ENCODE results near the gene CDRT15.

DNA sequence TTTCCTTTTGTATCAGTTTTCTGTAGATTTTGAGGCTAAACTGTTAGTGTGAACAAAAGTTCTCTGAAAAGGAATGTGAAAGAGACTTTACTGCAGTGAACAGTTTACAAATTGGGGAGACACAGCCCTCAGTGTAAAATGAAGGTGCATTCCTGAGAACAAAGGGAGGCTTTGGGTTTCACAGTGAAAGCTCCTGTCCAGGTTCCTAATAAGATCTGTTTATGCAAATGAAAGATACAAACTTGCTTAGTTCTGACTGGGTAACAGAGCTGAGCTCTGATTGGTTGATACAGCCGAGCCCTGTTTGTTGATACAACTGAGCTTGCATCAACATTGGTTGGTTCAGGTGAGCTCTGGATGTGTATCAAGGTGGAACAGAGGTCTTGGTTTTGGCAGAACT lies 8.3 kb upstream of the CDRT15 start:
- TF ChIP-seq, protein P1, sequence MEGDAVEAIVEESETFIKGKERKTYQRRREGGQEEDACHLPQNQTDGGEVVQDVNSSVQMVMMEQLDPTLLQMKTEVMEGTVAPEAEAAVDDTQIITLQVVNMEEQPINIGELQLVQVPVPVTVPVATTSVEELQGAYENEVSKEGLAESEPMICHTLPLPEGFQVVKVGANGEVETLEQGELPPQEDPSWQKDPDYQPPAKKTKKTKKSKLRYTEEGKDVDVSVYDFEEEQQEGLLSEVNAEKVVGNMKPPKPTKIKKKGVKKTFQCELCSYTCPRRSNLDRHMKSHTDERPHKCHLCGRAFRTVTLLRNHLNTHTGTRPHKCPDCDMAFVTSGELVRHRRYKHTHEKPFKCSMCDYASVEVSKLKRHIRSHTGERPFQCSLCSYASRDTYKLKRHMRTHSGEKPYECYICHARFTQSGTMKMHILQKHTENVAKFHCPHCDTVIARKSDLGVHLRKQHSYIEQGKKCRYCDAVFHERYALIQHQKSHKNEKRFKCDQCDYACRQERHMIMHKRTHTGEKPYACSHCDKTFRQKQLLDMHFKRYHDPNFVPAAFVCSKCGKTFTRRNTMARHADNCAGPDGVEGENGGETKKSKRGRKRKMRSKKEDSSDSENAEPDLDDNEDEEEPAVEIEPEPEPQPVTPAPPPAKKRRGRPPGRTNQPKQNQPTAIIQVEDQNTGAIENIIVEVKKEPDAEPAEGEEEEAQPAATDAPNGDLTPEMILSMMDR (conservative IDR thresholded peaks at IDR 0.05; ENCODE audit: low read depth, low read length) = no peak
- TF ChIP-seq EZH2 (IDR thresholded peaks at IDR 0.05; ENCODE audit: borderline replicate concordance, low read depth, low read length, poor library complexity, severe bottlenecking) = no peak

Measured in A673 (cell line).